Activated naive CD4-positive, alpha-beta T cell treated with anti-CD3 and anti-CD28 coated beads, Interleukin-2, amount 50 U/mL, for 16 hours (primary cell): ENCODE measurements around the gene TBC1D5.
"Not testable (repeated sequence)": the region's sequence is repeated elsewhere in the genome, so short reads cannot be mapped to it uniquely, and the experiment has no call there.

Experiments
- DNase-seq: peaks from one replicate; pipeline ENCODE4 v3.0.0-alpha.2; 2020

TBC1D5 gene

GRCh38 chr3:17640466-17640865 lies 102.0 kb downstream of the TBC1D5 start:
- DNase-seq: no peak

GRCh38 chr3:17639765-17640164 lies 102.7 kb downstream of the TBC1D5 start:
- DNase-seq: no peak

DNA sequence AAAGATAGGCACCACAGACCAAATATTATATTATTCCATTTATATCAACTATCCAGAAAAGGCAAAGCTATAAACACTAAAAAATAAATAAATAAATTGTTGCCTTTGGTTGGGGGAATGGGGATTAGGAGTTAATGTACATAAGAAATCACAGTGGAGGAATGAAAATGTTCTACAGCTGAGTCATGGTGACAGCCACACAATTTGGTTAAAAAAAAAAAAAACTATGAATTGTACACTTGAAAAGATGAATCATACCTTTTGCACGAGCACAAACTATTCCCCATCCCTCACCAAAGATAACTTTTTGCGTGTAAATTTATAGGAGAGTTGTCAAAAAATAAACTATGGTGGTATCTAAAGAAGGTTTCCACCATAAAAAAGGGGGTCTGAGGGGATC lies 103.2 kb downstream of the TBC1D5 start:
- DNase-seq: no peak

DNA sequence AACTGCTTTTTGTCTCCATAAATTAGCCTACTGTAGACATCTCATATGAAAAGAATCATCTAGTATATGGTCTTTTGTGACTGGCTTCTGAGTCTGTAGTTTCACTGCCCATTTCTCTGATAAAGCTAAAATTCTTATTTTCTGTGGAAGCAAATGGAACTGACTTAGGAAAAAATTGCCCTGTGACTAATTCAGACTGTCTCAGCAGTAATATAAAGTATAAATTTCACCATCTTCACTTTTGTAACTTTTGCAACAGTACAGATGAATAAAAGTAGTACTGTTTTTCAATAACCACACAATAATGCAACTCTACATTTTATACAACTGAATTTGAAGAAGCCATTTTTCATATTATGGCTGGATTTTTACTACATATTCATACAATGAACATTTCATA lies 104.1 kb downstream of the TBC1D5 start:
- no peak for DNase-seq

- not testable (repeated sequence) for DNase-seq
Measured at GRCh38 chr3:17635675-17636074, 106.8 kb downstream of the TBC1D5 start.

- no peak for DNase-seq
Measured at GRCh38 chr3:17634964-17635363, 107.5 kb downstream of the TBC1D5 start.

GRCh38 chr3:17634201-17634600 lies 108.2 kb downstream of the TBC1D5 start:
- DNase-seq: no peak

DNA sequence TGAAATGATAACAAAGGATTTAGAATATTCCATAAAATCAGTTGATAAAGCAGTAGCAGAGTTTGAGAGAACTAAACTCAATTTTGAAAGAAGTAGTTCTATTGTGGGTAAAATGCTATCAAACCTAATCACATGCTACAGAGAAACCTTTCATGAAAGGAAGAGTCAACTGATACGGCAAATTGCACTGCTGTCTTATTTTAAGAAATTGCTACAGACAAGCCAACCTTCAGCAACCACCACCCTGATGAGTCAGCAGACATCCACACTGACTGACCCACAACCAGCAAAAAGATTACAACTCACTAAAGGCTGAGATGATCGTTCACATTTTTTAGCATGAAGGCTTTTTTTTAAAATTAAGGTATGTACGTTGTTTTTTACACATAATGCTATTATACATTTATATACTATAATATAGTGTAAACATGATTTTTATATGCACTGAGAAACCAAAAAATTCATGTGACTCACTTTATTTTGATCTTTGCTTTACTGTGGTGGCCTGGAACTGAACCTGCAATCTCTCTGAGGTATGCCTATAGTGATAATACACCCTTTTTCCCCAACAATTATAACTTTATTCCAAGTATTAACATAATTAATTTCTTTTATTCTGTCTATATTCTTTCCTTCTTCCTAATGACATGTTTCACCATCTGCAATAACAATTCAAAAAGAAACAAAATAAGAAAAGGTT lies 109.9 kb downstream of the TBC1D5 start:
- DNase-seq: no peak

GRCh38 chr3:17631609-17632008 lies 110.8 kb downstream of the TBC1D5 start:
- DNase-seq: no peak

DNA sequence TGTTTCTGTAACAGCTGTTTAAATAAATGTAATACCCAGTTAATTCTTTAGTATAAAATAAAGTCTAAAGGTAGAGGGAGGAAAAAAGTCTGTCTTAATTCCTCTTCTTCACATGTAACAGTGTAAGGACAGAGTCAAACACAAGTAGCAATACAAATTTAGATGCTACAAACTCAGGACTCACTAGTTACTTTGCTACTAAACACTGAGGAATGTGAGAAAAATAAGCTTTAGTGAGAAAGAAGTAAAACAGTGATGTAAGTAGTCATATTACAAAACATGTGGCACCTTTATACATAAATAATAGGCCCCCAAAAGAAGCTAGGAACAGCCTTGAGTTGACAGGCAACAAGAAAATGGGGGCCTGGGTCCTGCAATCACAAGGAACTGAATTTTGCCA lies 113.0 kb downstream of the TBC1D5 start:
- DNase-seq: no peak

DNA sequence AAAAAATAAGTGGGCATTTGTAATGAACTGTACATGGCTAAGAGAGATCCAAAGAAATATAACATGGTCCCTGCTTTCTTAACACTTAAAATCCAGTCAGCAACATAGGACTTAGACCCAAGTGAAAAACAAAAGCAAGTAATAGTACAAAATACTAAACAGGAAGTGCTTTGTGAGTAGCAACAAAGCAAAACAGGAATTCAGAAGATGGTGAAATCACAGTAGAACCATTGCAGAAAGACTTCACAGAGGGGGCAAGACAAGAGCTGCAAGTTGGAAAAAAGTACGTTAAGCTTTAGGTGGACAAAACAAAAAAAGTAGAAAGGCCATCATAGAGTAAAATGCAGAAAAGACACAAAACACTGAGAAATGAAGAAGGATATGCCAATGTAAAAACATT lies 116.0 kb downstream of the TBC1D5 start:
- no peak for DNase-seq

DNA sequence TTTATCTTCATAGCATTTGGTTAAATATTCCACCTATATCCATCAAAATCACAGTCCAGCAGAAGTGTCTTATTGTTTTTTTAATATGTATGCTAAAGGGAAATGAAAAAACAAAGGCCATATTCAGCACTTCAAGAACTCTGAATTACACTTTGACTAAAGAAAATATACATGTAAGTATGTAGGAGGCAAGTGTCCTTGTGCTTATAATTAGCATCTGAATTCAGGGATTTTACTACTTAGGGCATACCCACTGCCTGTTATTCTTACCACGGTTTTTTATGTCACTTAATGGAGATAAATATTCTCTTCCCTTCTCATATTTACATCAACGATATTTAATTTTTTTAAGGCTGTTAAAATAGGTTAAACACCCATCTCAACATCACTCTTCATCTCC lies 117.3 kb downstream of the TBC1D5 start:
- no peak for DNase-seq

DNA sequence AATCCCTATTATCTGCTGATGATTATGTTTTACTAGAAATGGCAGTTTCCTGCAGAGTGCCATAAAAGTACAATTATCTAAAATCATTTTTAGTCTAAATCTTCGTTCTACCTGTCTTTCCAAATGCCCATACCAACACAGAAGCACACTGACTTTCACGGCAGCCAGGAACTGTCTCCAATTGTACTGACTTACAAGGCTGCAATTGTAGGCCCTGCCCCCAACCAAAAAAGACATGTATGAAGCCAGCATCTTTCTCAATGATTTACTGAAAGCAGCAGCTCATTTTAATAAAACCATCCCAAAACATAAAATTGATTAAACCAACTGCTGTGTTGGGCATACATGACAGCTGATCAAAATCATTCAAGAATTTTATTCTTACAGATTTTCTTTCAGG lies 119.0 kb downstream of the TBC1D5 start:
- DNase-seq: no peak

- DNase-seq: no peak
Measured at GRCh38 chr3:17619968-17620367, 122.5 kb downstream of the TBC1D5 start.

DNA sequence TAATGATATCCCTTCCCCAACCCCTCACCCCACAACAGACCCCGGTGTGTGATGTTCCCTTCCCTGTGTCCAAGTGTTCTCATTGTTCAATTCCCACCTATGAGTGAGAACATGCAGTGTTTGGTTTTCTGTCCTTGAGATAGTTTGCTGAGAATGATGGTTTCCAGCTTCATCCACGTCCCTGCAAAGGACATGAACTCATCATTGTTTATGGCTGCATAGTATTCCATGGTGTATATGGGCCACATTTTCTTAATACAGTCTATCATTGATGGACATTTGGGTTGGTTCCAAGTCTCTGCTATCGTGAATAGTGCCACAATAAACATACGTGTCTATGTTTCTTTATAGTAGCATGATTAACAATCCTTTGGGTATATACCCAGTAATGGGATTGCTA lies 129.4 kb downstream of the TBC1D5 start:
- DNase-seq: not testable (repeated sequence)

DNA sequence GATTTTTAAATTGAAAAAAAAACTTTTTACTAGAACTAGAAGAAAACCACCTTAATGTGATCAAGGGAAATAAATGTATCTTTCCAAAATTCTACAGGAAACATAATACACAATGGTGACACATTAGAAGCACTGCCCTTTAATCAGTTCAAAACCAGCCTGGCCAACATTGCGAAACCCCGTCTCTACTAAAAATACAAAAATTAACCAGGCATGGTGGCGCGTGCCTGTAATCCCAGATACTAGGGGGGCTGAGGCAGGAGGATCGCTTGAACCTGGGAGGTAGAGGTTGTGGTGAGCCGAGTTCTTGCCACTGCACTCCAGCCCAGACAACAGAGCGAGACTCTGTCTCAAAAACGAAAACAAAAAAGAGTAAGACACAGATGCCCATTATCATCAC lies 134.5 kb downstream of the TBC1D5 start:
- no peak for DNase-seq

DNA sequence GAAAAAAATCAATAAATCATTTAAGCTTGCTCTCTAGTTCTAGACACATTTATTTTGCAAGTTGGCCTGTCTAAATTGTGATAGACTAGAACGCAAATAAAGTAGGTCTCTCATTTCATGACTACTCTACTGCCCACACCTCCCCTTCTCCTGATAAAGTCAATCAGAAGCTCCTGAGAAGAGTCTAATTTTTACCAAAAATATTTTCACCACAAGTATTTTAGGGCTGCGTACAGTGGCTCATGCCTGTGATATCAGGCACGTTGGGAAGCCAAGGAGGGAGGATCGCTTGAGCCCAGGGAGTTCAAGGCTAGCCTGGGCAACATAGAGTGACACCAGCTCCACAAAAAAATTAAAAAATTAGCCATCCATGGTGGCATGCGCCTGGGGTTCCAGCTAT lies 136.5 kb downstream of the TBC1D5 start:
- no peak for DNase-seq

DNA sequence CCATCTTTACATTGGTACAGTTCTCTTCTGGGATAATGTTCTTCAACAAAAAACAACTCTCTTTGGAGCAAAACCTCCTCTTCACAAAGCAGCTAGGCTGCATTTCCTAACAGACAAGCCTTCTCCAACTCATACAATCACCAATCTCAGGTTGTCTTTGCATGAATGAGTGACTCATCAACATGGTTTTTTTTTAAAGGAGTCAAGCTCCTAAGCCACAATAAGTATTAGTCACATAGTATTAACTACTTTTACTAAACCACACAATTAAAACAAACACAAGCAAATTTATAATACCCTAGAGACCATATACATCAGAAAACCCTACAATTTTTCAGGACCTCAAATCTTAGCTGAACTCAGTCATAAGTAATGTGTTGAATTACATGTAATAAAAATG lies 137.4 kb downstream of the TBC1D5 start:
- DNase-seq: no peak

DNA sequence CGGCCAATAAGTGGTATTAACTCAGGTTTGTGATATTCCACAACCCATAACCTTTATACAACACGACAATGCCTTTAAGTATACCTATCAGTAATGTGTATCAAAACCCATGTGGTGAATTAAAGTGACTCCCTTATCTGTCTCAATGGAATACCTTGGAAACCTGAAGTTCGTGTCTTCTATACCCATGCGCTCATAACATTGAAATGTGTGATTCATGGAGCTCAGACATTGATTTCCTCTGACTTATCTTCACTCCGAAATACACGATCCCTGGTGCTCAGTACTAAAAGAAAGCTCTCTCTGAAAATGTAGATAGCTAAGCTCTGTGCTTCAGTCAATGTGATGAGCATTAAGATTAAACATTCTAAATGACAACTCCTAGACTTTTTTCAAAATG lies 140.3 kb downstream of the TBC1D5 start:
- DNase-seq: no peak

DNA sequence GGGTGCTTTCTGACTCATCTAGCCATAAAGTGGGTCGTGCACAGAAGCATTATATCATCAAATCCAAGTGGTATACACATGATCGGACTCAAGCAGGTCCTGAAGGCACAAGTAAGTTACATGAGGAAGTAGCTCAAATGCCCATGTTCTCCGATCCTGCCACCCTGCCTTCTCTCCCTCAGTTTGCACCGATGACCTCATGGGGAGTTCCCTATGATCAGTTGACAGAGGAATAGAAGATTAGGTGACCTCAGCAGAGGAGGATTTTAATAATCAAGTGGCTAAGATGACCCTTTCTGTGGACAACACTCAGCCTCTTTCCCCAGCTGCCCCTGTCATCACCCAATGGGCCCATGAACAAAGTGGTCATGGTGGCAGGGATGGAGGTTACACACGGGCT lies 149.5 kb downstream of the TBC1D5 start:
- DNase-seq: no peak

GRCh38 chr3:17590465-17590864 lies 152.0 kb downstream of the TBC1D5 start:
- DNase-seq: no peak

DNA sequence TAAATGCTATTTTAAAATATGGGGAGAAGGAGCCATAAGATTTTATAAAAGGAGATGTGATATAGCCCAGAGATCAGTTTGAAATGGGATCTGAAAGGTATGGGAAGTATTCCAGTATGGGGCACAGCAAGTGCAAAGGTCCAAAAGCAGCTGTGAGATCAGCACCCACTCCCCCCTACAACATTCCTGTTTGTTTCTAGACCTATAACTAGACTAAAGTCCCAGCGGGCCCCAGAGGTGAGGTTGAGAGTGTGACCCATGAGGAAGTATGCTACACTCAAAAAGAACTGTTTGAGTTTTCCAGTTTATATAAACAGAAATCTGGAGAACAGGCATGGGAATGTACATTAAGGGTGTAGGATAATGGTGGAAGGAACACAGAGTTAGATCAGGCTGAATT lies 152.5 kb downstream of the TBC1D5 start:
- no peak for DNase-seq

DNA sequence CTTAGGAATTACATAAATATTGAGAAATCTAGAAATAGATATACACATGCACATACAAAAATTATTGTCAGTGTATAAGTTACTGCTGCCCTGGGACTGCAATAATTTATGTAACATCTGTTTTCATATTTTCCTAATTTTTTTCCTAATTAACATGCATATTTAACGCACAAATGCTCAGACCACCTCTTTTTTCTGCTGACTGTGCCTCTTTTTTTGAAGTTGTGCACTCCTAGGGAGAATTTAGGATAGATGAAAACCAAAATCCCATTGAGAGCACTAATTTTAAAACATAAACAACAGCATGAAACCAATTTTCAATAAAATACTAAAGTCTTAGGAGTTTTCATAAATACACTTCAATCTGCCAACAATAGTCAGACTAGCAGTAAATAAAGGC lies 154.0 kb downstream of the TBC1D5 start:
- DNase-seq: no peak

GRCh38 chr3:17585394-17586325 lies 156.8 kb downstream of the TBC1D5 start:
- DNase-seq: no peak
